GM23248 (cell line): Measurements from ENCODE around the gene KRT33B. TPM values are rescaled to one million over a fixed set of nuclear protein-coding genes. Genes with fewer than 3 reads are reported as not detected.

Source experiments
- DNase-seq: peaks from one replicate; pipeline ENCODE4 v3.0.0-alpha.2; 2015
- H2AFZ ChIP-seq: fragments of 200-600 bp; sonication (generic); 2 replicates; pipeline ENCODE4 v1.6.1; 2016; ENCODE audit warnings: antibody characterized with exemption
- H3F3A ChIP-seq: fragments of 200-600 bp; sonication (generic); 2 replicates; pipeline ENCODE4 v1.6.1; 2016; ENCODE audit warnings: mild to moderate bottlenecking, antibody characterized with exemption, mixed run types; ENCODE audit not compliant: insufficient read depth
- H3K27ac ChIP-seq: fragments of 200-600 bp; sonication (generic); 2 replicates; pipeline ENCODE4 v1.5.1; 2016; ENCODE audit warnings: mild to moderate bottlenecking
- H3K27me3 ChIP-seq: fragments of 200-600 bp; sonication (generic); replicated peaks from 2 replicates; pipeline ENCODE4 v1.6.1; 2016; ENCODE audit warnings: mild to moderate bottlenecking; ENCODE audit not compliant: insufficient read depth
- H3K36me3 ChIP-seq: fragments of 200-600 bp; sonication (generic); 2 replicates; pipeline ENCODE4 v1.6.1; 2016; ENCODE audit warnings: low read depth, mild to moderate bottlenecking
- H3K4me1 ChIP-seq: fragments of 200-600 bp; sonication (generic); 2 replicates; pipeline ENCODE4 v1.6.1; 2016; ENCODE audit warnings: mild to moderate bottlenecking; ENCODE audit not compliant: insufficient read depth
- H3K4me2 ChIP-seq: fragments of 200-600 bp; sonication (generic); one replicate; pipeline ENCODE4 v1.6.1; 2016; ENCODE audit warnings: mild to moderate bottlenecking; ENCODE audit not compliant: unreplicated experiment
- H3K4me3 ChIP-seq: fragments of 200-600 bp; sonication (generic); 2 replicates; pipeline ENCODE4 v1.5.1; 2016; ENCODE audit warnings: mild to moderate bottlenecking
- H3K79me2 ChIP-seq: fragments of 200-600 bp; sonication (generic); 2 replicates; pipeline ENCODE4 v1.6.1; 2016; ENCODE audit warnings: mild to moderate bottlenecking; ENCODE audit not compliant: insufficient read depth
- H3K9ac ChIP-seq: fragments of 200-600 bp; sonication (generic); 2 replicates; pipeline ENCODE4 v1.6.1; 2016; ENCODE audit warnings: mild to moderate bottlenecking
- H3K9me2 ChIP-seq: fragments of 200-600 bp; sonication (generic); 2 replicates; pipeline ENCODE4 v1.6.1; 2016; ENCODE audit warnings: mixed run types, mild to moderate bottlenecking, moderate library complexity; ENCODE audit not compliant: insufficient read depth
- H3K9me3 ChIP-seq: fragments of 200-600 bp; sonication (generic); one replicate; pipeline ENCODE4 v1.6.1; 2017; ENCODE audit warnings: low read depth
- H4K20me1 ChIP-seq: fragments of 200-600 bp; sonication (generic); 2 replicates; pipeline ENCODE4 v1.6.0; 2016; ENCODE audit not compliant: insufficient read depth
- EZH2 ChIP-seq: fragments of 200-600 bp; sonication (generic); IDR thresholded peaks from 2 replicates; pipeline ENCODE4 v1.6.1; 2018; ENCODE audit warnings: antibody characterized with exemption, mild to moderate bottlenecking; ENCODE audit not compliant: insufficient read depth, poor library complexity, severe bottlenecking
- EZH2phosphoT487 ChIP-seq: fragments of 200-600 bp; sonication (generic); IDR thresholded peaks from 2 replicates; pipeline ENCODE4 v1.6.1; 2018; ENCODE audit warnings: antibody characterized with exemption, moderate library complexity, mild to moderate bottlenecking, low read depth; ENCODE audit not compliant: insufficient read depth
- WGBS, 2 experiments: methylation state at CpG; one replicate each; pipeline ENCODE4 v1.1.6; 2015 to 2017; ENCODE audit warnings: low lambda C conversion rate in 2 of 2, low coverage in 1 of 2; ENCODE audit errors: missing lambda C conversion rate in 2 of 2; 5-methylcytosine and 5-hydroxymethylcytosine counted together
- in situ Hi-C: fragments of 300-500 bp; cut with MboI; formaldehyde crosslinking; loops from 2 replicates; pipeline ENCODE4 v1.15.0; 2020
- polyA plus RNA-seq: library from polyadenylated mRNA; unstranded; fragments of >200 nt; fragmentation: Nextera tagmentation; extraction: Ambion mirVana; gene quantifications from 2 replicates; pipeline ENCODE4 v1.2.1, GENCODE V29; 2016
- total RNA-seq: library from RNA; depleted of rRNA; stranded (reverse); fragments of >200 nt; shearing (Covaris generic); gene quantifications from 2 replicates; pipeline ENCODE4 v1.2.3, GENCODE V29; 2014; rRNA removed

The KRT33B gene
- total RNA-seq (0.25 and 0.76 TPM in 2 replicates), polyA plus RNA-seq (1.0 and 1.2 TPM in 2 replicates)

- Histone ChIP-seq H3K9me2 (no peaks in the 10 kb centered on the region), H3K9me3 (no peaks in the 10 kb centered on the region), H3K27me3 (no peaks in the 10 kb centered on the region), H3K36me3 (no peaks in the 10 kb centered on the region), H3K4me1 (peaks cover 17% of the 10 kb centered on the region), H3F3A (peaks cover 23% of the 10 kb centered on the region), H4K20me1 (no peaks in the 10 kb centered on the region), H2AFZ (no peak within 1 kb of the TSS), H3K79me2 (no peaks in the 10 kb centered on the region), H3K9ac (no peak within 1 kb of the TSS), H3K4me3 (no peak within 1 kb of the TSS), H3K27ac (no peak within 1 kb of the TSS), H3K4me2 (no peak within 1 kb of the TSS)
- in situ Hi-C loops = no loop called here
- TF ChIP-seq EZH2phosphoT487 (no peak), EZH2 (no peak)
- no peak for DNase-seq
- WGBS, 2 experiments = 100% methylated on average over 1 of the region's 1 CpG
These were observed at the start of gene KRT33B for GRCh38 chr17:41369713-41370112. Gene KRT33B (minus strand): TSS chr17:41369813. CDS start chr17:41369750, 63 bp downstream.

- 79 to 94% methylated on average over 6 to 7 of the region's 7 CpGs for WGBS, 2 experiments
These were observed 48.7 kb upstream of the KRT33B start for GRCh38 chr17:41418116-41418860.

GRCh38 chr17:41417576-41418015 is 48.0 kb upstream of the KRT33B start:
- in situ Hi-C loops = no loop called here
- H3K36me3 ChIP-seq = no peaks in the 10 kb centered on the region
- H3K4me1 ChIP-seq = peaks cover 48% of the 10 kb centered on the region
- H3K4me3 ChIP-seq = no peak overlapping the region
- no peaks in the 10 kb centered on the region for H3K79me2 ChIP-seq
- no peak overlapping the region for H2AFZ ChIP-seq
- H3K27me3 ChIP-seq = no peaks in the 10 kb centered on the region
- H3K9ac ChIP-seq = no peak overlapping the region
- WGBS, 2 experiments = 23 to 27% methylated on average over 4 of the region's 4 CpGs
- DNase-seq = no peak
- H3F3A ChIP-seq = no peaks in the 10 kb centered on the region
- H3K9me3 ChIP-seq = no peaks in the 10 kb centered on the region
- H3K4me2 ChIP-seq = peak overlapping the region; percentile 8
- H4K20me1 ChIP-seq = no peaks in the 10 kb centered on the region
- no peaks in the 10 kb centered on the region for H3K9me2 ChIP-seq
- TF ChIP-seq EZH2 = no peak
- no peak overlapping the region for H3K27ac ChIP-seq

More at GRCh38 chr17:41418116-41418860, 48.7 kb upstream of the KRT33B start:
- Histone ChIP-seq H3K4me1 (peaks cover 48% of the 10 kb centered on the region), H3K36me3 (no peaks in the 10 kb centered on the region), H3K4me3 (no peak overlapping the region), H4K20me1 (no peaks in the 10 kb centered on the region), H3K9me3 (no peaks in the 10 kb centered on the region), H2AFZ (no peak overlapping the region), H3K79me2 (no peaks in the 10 kb centered on the region), H3K4me2 (no peak overlapping the region), H3K27me3 (no peaks in the 10 kb centered on the region), H3K9ac (no peak overlapping the region), H3K9me2 (no peaks in the 10 kb centered on the region), H3K27ac (no peak overlapping the region), H3F3A (no peaks in the 10 kb centered on the region)
- in situ Hi-C loops = no loop called here
- no peak for TF ChIP-seq EZH2
- DNase-seq = no peak

GRCh38 chr17:41417127-41417526 is 47.5 kb upstream of the KRT33B start:
- 94 to 95% methylated on average over 6 of the region's 6 CpGs for WGBS, 2 experiments
- no peak overlapping the region for H2AFZ ChIP-seq
- H3K9ac ChIP-seq = no peak overlapping the region
- peak overlapping the region; percentile 8 for H3K4me2 ChIP-seq
- H3K9me2 ChIP-seq = no peaks in the 10 kb centered on the region
- DNase-seq = no peak
- in situ Hi-C loops = no loop called here
- no peaks in the 10 kb centered on the region for H3K79me2 ChIP-seq
- H3K27ac ChIP-seq = no peak overlapping the region
- no peaks in the 10 kb centered on the region for H4K20me1 ChIP-seq
- H3K9me3 ChIP-seq = no peaks in the 10 kb centered on the region
- peaks cover 48% of the 10 kb centered on the region for H3K4me1 ChIP-seq
- TF ChIP-seq EZH2phosphoT487 (no peak), EZH2 (no peak)
- H3F3A ChIP-seq = no peaks in the 10 kb centered on the region
- no peaks in the 10 kb centered on the region for H3K36me3 ChIP-seq
- no peaks in the 10 kb centered on the region for H3K27me3 ChIP-seq
- H3K4me3 ChIP-seq = no peak overlapping the region

GRCh38 chr17:41416479-41416878 is 46.9 kb upstream of the KRT33B start:
- H3K79me2 ChIP-seq = no peaks in the 10 kb centered on the region
- H3K9me2 ChIP-seq = no peaks in the 10 kb centered on the region
- WGBS, 2 experiments = 87 to 93% methylated on average over 5 of the region's 5 CpGs
- no peaks in the 10 kb centered on the region for H3K27me3 ChIP-seq
- no peaks in the 10 kb centered on the region for H3F3A ChIP-seq
- TF ChIP-seq EZH2phosphoT487 = no peak
- TF ChIP-seq EZH2 = no peak
- H2AFZ ChIP-seq = no peak overlapping the region
- H3K4me1 ChIP-seq = peaks cover 48% of the 10 kb centered on the region
- H3K4me3 ChIP-seq = no peak overlapping the region
- H3K36me3 ChIP-seq = no peaks in the 10 kb centered on the region
- no peak overlapping the region for H3K9ac ChIP-seq
- no peak overlapping the region for H3K27ac ChIP-seq
- in situ Hi-C loops = no loop called here
- no peaks in the 10 kb centered on the region for H4K20me1 ChIP-seq
- DNase-seq = no peak
- no peaks in the 10 kb centered on the region for H3K9me3 ChIP-seq
- no peak overlapping the region for H3K4me2 ChIP-seq
